ENCODE data around the gene CCL19.
"Not testable (repeated sequence)": the region's sequence is repeated elsewhere in the genome, so short reads cannot be mapped to it uniquely, and the experiment has no call there.

Gene CCL19

DNA sequence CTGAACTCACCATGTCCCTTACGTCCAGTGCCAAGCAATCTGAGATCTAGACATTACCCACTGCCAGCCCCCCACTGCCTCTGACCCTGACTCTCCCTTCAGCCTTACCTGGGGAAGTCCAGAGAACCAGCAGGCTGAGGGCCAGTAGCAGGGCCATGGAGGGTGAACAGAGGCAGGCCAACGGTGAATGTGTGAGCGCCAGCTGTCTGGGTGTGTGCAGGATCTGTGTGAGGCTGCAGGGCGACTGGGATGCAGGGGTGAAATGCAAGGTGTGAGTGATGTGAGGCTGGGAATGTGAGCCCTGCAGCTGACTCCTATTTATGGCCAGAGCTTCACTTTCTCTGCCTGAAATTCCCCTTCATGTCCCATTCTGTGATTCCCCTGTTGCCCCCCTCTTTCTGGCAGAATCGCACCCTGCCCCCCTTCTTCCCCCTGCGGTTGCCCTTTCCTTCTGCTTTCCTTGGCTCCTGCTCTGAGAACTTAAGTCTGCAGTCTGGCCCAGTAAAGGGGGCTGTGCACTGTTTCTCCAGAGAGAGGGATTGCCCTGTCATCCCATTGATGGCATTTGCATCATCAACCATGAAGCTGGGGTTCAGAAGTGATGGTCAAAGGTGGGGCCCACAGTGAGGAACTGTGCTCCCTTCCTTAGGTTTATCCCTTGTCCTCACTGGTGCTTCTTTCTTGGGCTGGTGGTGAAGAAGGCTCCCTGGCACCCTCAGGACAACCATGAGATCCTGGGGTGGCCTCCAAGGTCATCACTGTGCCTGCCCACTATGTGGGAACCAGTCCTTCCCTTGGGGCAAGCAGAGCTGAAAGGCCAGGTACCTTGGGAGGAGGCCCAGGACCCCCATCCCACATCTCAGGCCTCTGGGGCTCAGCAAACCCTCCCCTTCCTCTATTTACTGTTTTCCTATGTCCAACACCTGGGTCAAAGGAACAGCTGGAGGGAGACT is at the start of gene CCL19:
TSS of gene CCL19 (minus strand) at position 294 of the 953 bp plus-strand sequence. CDS start at position 157, 137 bp downstream.
- no peak for DNase-seq

DNA sequence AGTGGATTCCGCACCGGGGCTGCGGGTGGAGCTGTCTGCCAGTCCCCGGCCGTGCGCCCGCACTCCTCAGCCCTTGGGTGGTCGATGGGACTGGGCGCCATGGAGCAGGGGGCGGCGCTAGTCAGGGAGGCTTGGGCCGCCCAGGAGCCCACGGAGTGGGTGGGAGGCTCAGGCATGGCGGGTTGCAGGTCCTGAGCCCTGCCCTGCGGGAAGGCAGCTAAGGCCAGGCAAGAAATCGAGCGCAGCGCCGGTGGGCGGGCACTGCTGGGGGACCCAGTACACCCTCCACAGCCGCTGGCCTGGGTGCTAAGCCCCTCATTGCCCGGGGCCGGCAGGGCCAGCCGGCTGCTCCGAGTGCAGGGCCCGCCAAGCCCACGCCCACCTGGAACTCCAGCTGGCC is 49.1 kb upstream of the CCL19 start:
- DNase-seq, result not testable (repeated sequence)

- DNase-seq, result no peak
Measured at GRCh38 chr9:34737677-34738260, 46.7 kb upstream of the CCL19 start.

- DNase-seq, result no peak
Measured at GRCh38 chr9:34734720-34735119, 43.6 kb upstream of the CCL19 start.

DNA sequence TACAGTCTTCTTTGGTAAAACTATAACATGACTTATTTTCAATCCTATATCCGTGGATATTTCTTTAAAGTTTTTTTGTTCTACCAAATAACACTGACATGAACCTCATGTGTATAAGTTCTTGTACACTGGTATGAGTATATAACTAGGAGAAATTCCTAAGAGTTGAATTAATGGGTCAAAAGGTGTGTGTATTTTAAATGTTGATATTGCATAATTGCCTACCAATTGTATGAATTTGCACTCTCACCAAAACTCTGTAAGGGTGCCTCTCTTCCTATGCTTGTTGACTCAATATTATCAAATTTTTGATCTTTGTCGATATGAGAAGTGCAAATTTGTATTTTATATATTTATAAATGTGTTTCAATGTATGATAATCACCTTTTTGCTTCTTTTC is 41.8 kb upstream of the CCL19 start:
- DNase-seq, result no peak

DNA sequence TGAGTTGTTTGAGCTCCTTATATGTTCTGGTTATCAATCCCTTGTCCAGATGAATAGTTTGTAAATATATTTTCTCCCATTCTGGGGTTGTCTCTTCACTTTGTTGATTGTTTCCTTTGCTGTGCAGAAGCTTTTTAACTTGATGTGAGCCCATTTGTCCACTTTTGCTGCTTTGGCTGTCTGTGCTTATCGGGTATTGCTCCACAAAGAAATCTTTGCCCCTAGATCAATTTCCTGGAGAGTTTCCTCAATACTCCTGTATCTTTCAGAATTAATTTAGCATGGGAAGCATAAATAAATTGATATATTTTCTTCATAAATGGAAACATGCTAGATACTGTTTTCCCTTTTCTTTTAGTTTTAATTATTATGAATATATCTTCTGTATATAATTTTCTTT is 41.4 kb upstream of the CCL19 start:
- no peak for DNase-seq

- no peak for DNase-seq
Measured at GRCh38 chr9:34723141-34723540, 32.1 kb upstream of the CCL19 start.

DNA sequence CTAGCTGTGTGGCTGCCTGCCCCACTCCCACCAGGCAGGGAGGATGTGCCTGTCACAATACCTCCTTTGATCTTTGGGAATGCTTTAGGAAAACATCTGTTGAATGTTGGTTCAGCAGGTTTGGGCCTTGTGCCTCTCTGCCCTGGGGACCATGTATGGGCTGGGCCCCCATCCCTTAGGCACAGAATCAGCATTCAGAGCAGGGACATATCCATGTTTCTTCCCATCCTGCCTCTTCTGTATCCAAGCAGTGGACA is 28.6 kb upstream of the CCL19 start:
- DNase-seq, result not testable (repeated sequence)

DNA sequence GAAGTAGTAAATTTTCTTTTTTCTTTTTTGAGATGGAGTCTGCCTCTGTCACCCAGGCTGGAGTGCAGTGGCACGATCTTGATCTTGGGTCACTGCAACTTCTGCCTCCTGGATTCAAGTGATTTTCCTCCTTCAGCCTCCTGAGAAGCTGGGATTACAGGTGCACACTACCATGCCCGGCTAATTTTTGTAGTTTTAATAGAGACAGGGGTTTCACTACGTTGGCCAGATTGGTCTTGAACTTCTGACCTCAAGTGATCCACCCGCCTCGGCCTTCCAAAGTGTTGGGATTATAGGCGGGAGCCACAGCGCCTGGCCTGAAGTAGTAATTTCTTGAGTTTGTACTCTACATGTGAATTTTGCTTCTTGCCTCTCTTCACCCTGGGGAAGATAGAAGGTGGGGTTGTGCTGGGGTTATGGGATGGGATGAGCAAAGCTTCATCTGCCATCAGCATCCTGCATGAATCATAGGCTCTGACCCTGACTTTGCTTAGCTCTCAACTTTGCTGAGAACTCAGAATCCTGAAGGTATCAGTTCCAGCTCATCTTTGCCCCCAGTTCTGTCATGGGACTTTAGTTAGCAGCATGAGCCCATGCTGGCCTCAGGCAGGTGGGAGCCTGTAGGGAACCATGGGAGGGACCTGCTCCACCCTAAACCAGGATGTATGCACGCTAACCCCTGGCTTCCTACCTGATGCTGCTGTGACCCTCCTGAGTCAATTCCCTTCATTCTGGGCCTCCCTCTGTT is 28.1 kb upstream of the CCL19 start:
- DNase-seq, result no peak

DNA sequence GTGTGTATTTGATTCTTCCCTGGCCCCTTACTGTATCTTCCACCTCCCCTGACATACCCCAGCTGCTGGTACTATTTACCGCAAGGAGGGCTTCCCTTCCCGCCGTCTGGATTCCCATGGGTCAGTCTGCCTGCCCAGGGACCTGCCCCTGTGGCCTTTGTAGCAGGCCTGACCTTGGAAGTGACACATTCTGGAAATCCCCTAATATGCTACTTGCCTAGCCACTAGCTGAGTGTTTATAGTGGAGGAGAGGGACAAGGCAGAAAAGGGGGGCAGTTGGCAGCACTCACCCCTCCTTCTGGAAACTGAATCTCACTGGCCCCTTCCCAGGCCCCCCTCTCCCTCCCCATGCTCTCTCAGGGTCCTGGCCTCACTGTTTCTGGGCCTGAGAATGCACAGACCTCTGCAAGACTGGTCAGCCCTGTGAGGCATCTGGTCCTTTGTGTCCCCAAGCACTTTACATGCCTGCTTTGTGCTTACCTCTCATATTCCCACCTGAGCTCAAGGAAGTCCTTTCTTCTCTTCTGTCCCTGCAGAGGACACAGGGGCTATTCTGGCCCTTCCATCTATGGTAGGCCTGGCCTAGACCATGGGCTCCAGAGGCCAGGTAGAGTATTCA is 27.0 kb upstream of the CCL19 start:
- no peak for DNase-seq

- no peak for DNase-seq
Measured at GRCh38 chr9:34716711-34717110, 25.6 kb upstream of the CCL19 start.

DNA sequence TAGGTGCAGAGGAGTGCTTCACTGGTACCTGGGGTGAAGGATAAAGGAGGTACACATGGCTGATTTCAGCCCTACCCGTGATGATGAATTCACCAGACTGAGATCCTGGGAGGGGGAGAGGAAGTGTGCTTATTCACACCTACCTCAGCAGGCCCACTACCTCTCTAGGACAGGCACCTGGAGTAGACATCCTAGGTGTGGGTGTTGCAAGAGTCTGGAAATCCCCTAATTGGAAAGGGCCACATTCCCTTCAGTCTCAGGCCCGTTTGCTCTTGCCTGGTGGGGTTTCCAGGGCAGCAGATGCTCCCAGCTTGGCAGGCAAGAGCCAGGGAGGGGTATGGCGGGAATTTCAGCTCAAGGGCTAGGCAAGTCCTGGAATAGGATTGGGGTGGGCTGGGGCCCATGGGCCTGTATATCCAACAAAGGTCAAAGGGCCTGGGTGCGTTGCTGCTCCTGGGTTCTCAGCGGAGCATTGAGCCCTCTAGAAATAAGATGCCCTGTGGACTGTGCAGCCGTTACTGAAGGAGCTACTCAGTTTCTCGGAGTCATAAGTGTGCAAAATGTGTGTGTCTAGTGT is 24.7 kb upstream of the CCL19 start:
- DNase-seq, result no peak

DNA sequence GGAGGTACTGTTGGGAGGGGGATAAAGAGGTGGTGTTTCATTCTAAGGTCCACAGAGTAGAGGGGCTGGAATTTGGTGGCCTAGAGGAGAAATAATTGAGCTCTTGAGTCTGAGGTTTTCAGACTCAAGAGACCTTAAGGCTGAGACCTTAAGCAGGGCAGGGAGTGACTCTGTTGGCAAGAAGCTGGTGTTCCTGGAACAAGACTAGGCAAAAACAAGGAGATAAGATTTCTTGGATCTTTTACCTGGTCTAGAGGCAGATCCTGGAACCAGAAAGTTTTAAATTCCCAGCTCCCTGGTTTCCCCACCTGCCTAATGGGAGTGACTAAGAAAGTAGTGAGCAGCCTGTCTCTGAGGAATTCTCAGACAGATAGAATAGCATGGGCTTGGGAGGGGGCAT is 22.9 kb upstream of the CCL19 start:
- DNase-seq, result no peak

GRCh38 chr9:34712140-34712539 is 21.1 kb upstream of the CCL19 start:
- DNase-seq, result no peak

DNA sequence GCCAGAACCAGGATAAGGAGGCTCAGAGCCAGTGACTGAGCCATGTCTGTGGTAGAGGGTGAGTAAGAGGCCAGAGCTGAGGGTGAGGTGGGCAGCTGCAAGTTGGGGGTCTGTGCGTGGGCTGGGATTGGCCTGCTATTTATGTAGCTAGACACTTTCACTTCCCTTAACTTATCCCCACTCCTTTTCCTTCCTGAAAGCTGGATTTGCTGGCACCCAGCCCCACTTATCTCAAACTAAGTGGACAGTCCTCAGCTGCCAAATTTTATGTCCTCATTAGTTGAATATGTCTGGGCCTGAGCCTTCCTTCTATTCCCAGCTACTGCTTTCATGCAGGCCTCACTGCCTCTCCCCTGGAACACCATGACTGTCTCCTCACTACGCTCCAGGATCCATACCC is 18.9 kb upstream of the CCL19 start, which contains the start of gene CCL21:
TSS of gene CCL21 (minus strand) at position 114 of the 400 bp plus-strand sequence. CDS start at position 44, 70 bp downstream.
- no peak for DNase-seq

DNA sequence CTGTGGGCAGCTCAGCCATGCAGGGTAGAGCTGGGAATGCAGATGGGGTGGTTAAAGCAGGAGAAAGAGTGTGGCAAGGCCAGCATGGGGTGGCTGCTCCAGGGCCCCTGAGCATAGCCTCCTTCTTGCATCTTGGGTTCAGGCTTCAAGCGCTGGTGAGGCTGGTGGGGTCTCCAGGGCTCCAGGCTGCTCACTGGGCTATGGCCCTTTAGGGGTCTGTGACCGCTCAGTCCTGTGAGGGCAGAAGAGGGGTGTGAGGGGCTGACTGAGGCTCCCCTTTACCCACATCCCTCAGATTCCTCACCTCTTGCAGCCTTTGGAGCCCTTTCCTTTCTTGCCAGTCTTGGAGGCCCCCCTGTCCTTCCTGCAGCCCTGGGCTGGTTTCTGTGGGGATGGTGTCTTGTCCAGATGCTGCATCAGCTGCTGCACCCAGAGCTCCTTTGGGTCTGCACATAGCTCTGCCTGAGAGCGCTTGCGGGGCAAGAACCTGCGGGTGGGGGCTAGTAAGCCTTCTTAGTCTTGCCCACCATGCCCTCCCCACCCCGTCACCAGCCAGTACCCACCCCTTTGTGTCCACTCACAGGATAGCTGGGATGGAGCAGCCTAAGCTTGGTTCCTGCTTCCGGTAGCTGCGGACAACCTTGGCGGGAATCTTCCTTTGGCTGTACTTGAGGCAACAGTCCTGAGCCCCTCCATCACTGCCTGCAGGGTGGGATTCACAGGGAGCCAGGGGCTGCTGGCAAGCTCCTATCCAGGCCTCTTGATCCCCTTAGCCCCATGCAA is 18.3 kb upstream of the CCL19 start:
- DNase-seq, result no peak

DNA sequence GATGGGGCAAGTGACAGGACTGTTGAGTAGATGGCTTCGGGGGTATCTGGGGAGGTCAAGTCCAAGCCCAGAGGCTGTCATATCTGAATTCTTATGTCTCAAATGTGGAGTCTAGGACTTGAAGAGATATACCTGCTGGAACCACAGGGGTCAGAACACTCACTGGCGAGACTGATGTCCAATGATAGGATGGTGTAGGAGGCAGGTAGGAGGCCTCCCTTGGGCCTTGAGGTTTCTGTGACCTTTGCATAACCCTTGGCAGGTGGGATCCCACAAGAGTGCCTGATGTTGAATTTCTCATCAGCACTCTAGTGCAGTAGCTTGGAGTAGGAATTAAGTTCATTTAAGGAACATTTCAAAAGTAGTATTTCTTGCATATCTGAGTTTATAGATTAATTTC is 16.1 kb upstream of the CCL19 start:
- no peak for DNase-seq

DNA sequence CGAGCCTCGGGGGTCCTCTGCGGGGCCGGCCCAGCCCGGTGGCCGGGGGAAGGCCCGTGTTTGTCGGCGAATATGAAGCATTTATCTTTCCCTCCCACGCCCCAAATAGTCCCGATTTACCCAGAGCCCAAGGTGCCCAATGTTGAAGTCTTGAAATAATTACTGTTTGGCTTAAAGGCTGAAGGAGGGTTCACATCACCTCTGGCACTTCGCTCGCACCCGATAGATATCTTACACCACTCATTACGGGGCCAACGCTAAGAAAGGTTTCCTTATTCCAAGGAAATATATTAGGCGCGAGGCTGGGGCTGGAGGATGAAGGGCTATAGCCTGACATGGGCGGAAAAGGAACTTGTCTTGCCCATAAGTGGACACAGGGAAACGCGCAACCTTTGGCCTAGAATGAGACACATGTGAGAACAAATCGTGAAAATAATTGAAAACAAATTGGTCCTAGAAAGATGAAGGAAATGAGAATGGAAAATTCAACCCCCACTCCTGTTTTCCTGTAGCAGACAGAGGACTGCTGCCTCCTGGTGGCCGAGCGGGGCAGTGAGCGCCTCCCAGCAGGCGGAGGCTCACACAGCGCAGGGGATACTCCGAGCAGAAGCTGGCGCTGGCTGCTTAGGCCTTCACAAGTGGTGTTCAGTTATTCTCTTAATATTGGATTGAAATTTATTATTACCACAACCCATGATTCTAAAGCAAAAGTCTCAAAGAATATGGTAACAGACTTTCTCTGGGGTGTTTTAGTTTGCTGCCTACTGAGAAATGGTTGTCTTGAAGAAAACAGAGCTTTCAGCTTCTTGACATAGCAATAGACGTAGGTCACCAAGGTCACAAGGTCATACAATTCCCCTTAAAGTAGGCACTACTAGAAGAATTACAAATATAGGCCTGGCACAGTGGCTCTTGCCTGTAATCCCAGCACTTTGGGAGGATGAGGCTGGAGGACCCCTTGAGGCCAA is 11.0 kb upstream of the CCL19 start:
- DNase-seq, result peak; percentile 78

- DNase-seq, result peak; percentile 80
Measured at GRCh38 chr9:34701023-34701768, 10.1 kb upstream of the CCL19 start.

DNA sequence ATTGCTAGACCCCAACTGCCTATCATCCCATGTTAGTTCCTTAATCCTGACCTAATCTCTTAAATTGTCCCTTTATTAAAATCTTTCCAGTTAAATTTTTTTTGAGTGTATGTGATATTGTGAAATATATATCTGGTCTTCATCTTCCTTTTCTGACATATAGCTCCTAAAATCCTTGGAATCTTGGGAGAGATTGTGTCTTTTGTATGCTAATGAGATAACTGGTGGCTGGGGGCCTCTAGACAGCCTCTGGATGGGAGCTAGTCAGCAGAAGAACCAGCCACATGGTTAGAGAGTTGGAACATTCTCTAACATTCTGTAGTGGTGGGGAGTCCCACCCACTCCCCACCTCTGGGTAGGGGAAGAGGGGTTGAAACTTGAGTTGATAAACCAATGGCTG is 3.7 kb upstream of the CCL19 start:
- DNase-seq, result no peak
